Fibroblast of the aortic adventitia (primary cell): ENCODE data around the gene MRPL9. TPM values are rescaled to one million over a fixed set of nuclear protein-coding genes. Genes with fewer than 3 reads are reported as not detected.

ENCODE experiments used
- DNase-seq: peaks from one replicate; pipeline ENCODE4 v3.0.0-alpha.2; 2010; ENCODE audit warnings: low read depth
- H3K4me3 ChIP-seq: 2 replicates; pipeline ENCODE4 v1.5.1; 2011; ENCODE audit warnings: low read depth, mild to moderate bottlenecking, control low read depth, low read length, moderate library complexity
- total RNA-seq: library from RNA; depleted of rRNA; stranded (reverse); fragments of >200 nt; gene quantifications from 2 replicates; pipeline ENCODE4 v1.2.3, GENCODE V29; 2012; ENCODE audit warnings: low replicate concordance
- TF ChIP-seq, protein P1 (sequence below): IDR thresholded peaks from 2 replicates; pipeline ENCODE4 v1.5.1; 2011; ENCODE audit warnings: mild to moderate bottlenecking, low read length, control low read depth, inconsistent platforms; ENCODE audit not compliant: insufficient read depth

The MRPL9 gene
- total RNA-seq, 1 donor = 57.6 TPM

DNA sequence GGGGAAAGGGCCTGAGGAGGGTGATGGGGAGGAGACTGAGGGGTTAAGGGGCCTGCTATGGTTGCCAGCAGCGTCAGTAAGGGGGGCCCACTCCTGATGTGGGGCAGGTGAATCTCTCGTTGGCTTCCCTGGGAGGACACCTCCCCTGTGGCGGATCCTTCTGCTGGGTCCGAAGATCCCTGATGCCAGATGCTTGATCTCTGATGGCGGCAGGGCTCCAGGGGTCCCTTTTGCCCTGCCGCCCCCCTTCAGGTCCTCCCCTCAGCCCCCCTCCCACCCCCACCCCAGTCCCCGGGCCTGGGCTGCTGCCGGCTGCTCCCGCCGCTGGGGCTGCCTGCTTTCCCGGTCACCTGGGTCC lies 46.9 kb downstream of the MRPL9 start:
- DNase-seq = no peak
- TF ChIP-seq, protein P1, sequence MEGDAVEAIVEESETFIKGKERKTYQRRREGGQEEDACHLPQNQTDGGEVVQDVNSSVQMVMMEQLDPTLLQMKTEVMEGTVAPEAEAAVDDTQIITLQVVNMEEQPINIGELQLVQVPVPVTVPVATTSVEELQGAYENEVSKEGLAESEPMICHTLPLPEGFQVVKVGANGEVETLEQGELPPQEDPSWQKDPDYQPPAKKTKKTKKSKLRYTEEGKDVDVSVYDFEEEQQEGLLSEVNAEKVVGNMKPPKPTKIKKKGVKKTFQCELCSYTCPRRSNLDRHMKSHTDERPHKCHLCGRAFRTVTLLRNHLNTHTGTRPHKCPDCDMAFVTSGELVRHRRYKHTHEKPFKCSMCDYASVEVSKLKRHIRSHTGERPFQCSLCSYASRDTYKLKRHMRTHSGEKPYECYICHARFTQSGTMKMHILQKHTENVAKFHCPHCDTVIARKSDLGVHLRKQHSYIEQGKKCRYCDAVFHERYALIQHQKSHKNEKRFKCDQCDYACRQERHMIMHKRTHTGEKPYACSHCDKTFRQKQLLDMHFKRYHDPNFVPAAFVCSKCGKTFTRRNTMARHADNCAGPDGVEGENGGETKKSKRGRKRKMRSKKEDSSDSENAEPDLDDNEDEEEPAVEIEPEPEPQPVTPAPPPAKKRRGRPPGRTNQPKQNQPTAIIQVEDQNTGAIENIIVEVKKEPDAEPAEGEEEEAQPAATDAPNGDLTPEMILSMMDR = no peak

DNA sequence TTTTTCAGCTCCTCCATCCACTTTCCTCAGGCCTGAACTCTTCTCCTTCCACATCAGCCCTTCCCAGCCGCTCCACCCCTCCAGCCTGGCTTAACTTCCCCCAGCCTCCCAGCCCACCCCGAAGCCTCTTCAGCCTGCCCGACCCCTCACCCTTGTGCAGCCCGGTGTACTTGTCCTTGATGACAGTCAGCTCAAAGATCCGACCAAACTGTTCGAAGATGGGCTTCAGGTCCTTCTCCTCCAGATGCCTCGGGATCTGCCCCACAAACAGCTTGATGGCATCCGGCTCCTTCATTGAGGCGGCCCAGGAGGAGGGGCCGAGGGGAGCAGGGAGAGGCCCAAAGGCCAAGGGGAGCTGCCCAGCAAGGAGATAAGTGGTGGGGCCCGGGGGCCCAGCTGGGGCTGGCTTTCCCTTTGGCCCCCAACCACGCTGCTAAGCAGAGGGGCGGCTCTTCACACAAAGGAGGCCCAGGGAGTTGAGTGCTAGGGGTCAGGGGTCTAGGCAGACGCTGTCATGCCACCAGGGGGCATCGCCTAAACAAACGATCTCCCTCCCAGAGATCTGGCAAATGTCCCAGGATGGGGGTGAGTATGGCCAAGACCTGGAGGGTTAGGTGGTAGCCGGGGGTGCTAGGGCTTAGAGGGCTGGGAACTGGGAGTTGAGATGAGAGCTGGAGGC lies 47.4 kb downstream of the MRPL9 start:
- no peak for DNase-seq
- TF ChIP-seq, protein P1 = no peak
- no peak overlapping the region for H3K4me3 ChIP-seq

More for the DNA sequence above, 46.9 kb downstream of the MRPL9 start:
- H3K4me3 ChIP-seq = no peak overlapping the region

DNA sequence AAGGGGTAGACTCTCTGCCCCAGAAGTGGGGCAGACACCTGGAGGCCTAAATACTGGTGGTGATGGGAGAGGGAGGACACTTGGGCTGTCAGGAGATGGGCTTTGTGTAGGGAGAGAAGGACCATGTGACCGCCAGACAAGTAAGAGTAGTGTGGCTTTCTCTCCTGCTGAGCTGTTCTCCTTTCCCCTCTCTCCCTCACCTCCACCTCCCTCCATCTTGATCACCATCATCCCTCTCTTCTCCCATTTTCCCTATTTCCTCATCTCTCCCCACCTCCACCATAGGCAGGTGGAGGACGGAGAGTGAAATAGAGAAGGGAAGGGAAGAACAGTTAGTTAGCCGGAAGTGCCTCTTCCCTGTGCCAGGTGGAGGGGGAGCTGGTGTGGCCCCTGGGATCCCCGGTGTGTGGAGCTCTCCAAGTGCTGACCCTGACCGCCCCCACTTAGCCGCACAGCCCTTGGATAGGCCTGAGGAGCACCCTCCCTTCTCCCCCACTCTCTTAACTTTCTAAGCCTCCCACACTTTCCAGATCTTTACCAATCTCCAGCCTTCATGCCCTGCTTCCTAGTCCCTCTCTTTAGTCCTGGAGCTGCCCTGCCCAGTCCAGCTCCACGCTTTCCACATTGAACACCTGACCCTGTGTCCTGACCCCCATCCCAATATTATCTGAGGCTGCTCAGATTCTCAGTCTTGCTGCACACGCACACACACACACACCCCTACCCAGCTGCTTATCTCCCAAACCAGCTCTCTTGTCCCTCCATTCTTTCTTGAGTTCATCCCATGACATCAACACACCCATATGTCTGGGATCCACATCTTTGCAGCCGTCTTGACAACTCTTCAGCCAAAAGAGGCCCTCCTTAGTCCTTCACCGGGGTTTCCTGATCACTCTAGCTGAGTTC lies 48.2 kb downstream of the MRPL9 start:
- TF ChIP-seq, protein P1 = no peak
- H3K4me3 ChIP-seq = no peak overlapping the region
- DNase-seq = no peak

DNA sequence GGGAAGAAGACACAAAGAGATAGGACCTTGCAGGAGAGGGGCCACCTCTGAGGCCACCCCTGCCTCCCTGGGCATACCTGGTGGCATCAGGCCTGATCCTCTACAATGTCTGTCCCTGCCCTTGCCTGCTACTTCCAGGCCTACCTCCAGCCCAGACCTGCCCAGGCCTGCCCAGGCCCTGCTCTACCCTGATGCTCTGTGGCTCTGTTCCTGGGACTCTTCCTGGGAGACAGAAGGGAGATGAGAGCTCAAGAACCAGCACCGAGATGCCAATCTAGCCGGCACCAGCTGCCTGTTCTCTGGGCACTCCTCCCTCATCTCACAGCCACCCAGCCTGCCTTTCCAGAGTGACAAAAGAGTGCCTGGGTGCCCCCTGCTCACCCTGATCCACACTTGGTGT lies 49.4 kb downstream of the MRPL9 start:
- TF ChIP-seq, protein P1 = no peak
- H3K4me3 ChIP-seq = no peak overlapping the region
- no peak for DNase-seq

DNA sequence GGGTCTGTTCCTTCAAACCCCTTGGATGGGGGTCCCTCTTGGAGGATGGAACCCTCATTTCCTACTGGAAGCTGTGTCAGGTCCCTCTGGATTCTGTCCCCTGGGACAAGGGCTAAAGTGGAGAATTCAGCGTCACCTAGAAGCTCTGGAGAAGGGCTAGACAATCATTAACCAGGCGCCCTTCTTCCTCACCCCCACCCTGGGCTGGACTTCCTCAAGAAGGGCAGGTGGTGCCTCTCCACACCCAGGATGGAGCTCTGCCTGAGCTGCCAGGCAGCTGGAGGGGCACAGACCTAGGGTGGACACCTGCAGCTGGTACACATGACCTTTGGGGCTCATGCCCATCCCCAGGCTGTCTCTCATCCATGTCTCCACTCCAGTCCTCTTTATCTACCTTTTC lies 50.3 kb downstream of the MRPL9 start:
- TF ChIP-seq, protein P1 = no peak
- H3K4me3 ChIP-seq = no peak overlapping the region
- no peak for DNase-seq

DNA sequence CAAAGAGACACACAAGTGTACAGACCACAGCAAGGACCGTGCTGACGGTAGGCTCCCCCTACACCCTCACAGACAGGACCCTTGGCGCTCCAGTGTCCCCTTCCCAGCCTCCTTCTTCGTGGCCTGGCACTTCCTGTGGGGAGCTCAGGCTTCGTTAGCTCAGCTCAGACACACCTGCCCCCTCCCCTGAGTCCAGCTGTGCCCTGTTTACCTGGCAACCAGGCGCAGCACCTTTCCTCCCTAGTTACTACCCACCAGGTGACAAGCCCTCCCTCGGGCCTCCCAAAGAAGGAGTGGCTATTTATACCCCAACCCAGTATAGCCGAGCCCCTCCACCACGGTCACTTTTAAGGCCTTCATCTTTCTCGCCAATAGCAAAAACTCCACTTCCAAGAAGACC lies 51.3 kb downstream of the MRPL9 start:
- DNase-seq = no peak
- H3K4me3 ChIP-seq = no peak overlapping the region
- TF ChIP-seq, protein P1 = no peak
